Liver (tissue), 3 donors: ENCODE results near the gene FSIP2.

Source experiments
- ATF3 ChIP-seq: IDR thresholded peaks from 2 replicates; pipeline ENCODE4 v1.6.1; 2016; ENCODE audit warnings: antibody characterized with exemption
- EGR1 ChIP-seq, 2 donors: IDR thresholded peaks; 2 replicates each; pipeline ENCODE4 v1.6.1; 2016 to 2018; ENCODE audit warnings: antibody characterized with exemption in 2 of 2, low read depth in 2 of 2
- GABPA ChIP-seq, 2 donors: IDR thresholded peaks in 1 of 2; conservative IDR thresholded peaks in 1 of 2; 2 replicates each; pipeline ENCODE4 v1.6.1; 2016; ENCODE audit warnings: antibody characterized with exemption in 2 of 2, mild to moderate bottlenecking in 1 of 2, moderate library complexity in 1 of 2
- HNF4A ChIP-seq, 2 donors: conservative IDR thresholded peaks; 2 replicates each; pipeline ENCODE4 v1.6.1; 2016; ENCODE audit warnings: antibody characterized with exemption in 2 of 2, mild to moderate bottlenecking in 2 of 2
- HNF4G ChIP-seq: IDR thresholded peaks from 2 replicates; pipeline ENCODE4 v1.6.1; 2016; ENCODE audit warnings: antibody characterized with exemption
- JUND ChIP-seq, 2 donors: IDR thresholded peaks; 2 replicates each; pipeline ENCODE4 v1.6.1; 2016; ENCODE audit warnings: antibody characterized with exemption in 2 of 2
- RAD21 ChIP-seq, 2 donors: IDR thresholded peaks; 2 replicates each; pipeline ENCODE4 v1.6.1; 2016; ENCODE audit warnings: antibody characterized with exemption in 2 of 2, mild to moderate bottlenecking in 2 of 2
- REST ChIP-seq: IDR thresholded peaks from 2 replicates; pipeline ENCODE4 v1.6.1; 2016; ENCODE audit warnings: antibody characterized with exemption, mild to moderate bottlenecking
- RXRA ChIP-seq, 2 donors: IDR thresholded peaks; 2 replicates each; pipeline ENCODE4 v1.6.1; 2017 to 2018; ENCODE audit warnings: antibody characterized with exemption in 2 of 2, mild to moderate bottlenecking in 1 of 2
- SP1 ChIP-seq: IDR thresholded peaks from 2 replicates; pipeline ENCODE4 v1.6.1; 2018; ENCODE audit warnings: antibody characterized with exemption, mild to moderate bottlenecking
- TAF1 ChIP-seq: conservative IDR thresholded peaks from 2 replicates; pipeline ENCODE4 v1.6.1; 2016; ENCODE audit warnings: antibody characterized with exemption, mild to moderate bottlenecking
- TF ChIP-seq, protein P1 (sequence below): fragments of 150-350 bp; IDR thresholded peaks from 2 replicates; pipeline ENCODE4 v1.5.1; 2017; ENCODE audit warnings: improper control_type of control experiment, low read depth, low read length; ENCODE audit not compliant: missing input control
- donor health status: healthy.
- donor health status: healthy.

- TF ChIP-seq, protein P1, sequence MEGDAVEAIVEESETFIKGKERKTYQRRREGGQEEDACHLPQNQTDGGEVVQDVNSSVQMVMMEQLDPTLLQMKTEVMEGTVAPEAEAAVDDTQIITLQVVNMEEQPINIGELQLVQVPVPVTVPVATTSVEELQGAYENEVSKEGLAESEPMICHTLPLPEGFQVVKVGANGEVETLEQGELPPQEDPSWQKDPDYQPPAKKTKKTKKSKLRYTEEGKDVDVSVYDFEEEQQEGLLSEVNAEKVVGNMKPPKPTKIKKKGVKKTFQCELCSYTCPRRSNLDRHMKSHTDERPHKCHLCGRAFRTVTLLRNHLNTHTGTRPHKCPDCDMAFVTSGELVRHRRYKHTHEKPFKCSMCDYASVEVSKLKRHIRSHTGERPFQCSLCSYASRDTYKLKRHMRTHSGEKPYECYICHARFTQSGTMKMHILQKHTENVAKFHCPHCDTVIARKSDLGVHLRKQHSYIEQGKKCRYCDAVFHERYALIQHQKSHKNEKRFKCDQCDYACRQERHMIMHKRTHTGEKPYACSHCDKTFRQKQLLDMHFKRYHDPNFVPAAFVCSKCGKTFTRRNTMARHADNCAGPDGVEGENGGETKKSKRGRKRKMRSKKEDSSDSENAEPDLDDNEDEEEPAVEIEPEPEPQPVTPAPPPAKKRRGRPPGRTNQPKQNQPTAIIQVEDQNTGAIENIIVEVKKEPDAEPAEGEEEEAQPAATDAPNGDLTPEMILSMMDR: no peak
- TF ChIP-seq EGR1 (IDR thresholded peaks at IDR 0.05; ENCODE audit: low read depth in 2 of 2): no peak
- TF ChIP-seq HNF4A (conservative IDR thresholded peaks at IDR 0.05): no peak
- no peak for TF ChIP-seq RAD21 (IDR thresholded peaks at IDR 0.05)
- TF ChIP-seq SP1: no peak
- TF ChIP-seq RXRA (IDR thresholded peaks at IDR 0.05): no peak
- no peak for TF ChIP-seq TAF1
- TF ChIP-seq ATF3: no peak
- no peak for TF ChIP-seq REST
- no peak for TF ChIP-seq HNF4G
- TF ChIP-seq GABPA (IDR thresholded peaks at IDR 0.05 in 1 of 2, conservative IDR thresholded peaks at IDR 0.05 in 1 of 2): no peak
- no peak for TF ChIP-seq JUND (IDR thresholded peaks at IDR 0.05)
Observed at GRCh38 chr2:185823773-185824172, 85.2 kb downstream of the FSIP2 start.
